GM21367 (cell line): ENCODE data around the gene LRRC8B.
"Not testable (repeated sequence)": the region's sequence is repeated elsewhere in the genome, so short reads cannot be mapped to it uniquely, and the experiment has no call there.

Source experiments
- ATAC-seq: cut with Tn5 transposase; IDR thresholded peaks from one replicate; pipeline ENCODE4 v1.9.1; 2021; ENCODE audit not compliant: unreplicated experiment

LRRC8B gene

DNA sequence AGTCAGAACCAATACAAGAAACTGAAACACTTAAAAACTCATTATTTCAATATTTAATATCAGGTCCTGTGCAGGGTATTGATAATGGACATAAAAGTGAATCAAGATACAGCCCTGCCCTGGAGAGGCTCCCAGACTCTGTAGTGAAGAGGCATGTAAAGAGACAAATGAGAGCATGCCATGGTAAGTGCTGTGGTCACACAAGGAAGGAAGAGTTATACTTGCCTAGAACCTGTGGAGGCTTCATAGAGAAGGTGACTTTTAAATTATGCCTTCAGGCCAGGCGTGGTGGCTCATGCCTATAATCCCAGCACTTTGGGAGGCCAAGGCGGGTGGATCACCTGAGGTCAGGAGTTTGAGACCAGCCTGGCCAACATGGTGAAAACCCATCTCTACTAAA is 105.0 kb downstream of the LRRC8B start:
- not testable (repeated sequence) for ATAC-seq

- no peak for ATAC-seq
Observed at GRCh38 chr1:89630048-89630447, 105.4 kb downstream of the LRRC8B start.

- no peak for ATAC-seq
Observed at GRCh38 chr1:89631816-89632656, 107.4 kb downstream of the LRRC8B start.

GRCh38 chr1:89632657-89633247 is 108.1 kb downstream of the LRRC8B start, which contains the start of gene LRRC8C:
TSS of gene LRRC8C (plus strand) at chr1:89633120. CDS start at chr1:89686474, 53,354 bp downstream.
- peak; percentile 84 for ATAC-seq

DNA sequence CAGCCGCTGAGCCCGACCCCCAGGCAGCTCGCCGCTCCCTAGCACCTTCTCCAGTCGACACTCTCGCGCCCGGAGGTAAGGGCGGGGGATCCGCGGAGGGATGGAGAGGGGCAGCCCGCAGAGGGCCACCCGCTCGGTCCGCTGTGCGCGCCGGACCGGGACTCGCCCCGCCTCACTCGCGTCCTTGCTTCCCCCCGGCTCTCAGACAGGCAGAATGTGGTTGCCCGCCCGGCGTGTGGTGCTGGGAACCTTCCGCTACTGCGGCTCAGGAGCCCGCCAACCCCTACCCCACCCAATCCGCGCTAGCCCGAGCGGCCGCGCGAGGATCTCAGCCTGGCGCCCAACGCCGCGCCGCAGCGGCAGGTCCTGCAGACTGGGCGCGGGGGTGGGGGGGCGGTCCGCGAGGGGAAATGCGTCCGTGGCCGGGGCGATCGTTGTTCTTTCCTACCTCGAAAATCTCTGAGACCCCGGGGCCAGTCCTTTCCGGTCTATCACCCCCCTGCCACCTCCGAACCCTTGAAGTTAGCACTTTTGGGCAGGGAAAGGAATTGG is 108.7 kb downstream of the LRRC8B start:
- ATAC-seq = peak; percentile 45

DNA sequence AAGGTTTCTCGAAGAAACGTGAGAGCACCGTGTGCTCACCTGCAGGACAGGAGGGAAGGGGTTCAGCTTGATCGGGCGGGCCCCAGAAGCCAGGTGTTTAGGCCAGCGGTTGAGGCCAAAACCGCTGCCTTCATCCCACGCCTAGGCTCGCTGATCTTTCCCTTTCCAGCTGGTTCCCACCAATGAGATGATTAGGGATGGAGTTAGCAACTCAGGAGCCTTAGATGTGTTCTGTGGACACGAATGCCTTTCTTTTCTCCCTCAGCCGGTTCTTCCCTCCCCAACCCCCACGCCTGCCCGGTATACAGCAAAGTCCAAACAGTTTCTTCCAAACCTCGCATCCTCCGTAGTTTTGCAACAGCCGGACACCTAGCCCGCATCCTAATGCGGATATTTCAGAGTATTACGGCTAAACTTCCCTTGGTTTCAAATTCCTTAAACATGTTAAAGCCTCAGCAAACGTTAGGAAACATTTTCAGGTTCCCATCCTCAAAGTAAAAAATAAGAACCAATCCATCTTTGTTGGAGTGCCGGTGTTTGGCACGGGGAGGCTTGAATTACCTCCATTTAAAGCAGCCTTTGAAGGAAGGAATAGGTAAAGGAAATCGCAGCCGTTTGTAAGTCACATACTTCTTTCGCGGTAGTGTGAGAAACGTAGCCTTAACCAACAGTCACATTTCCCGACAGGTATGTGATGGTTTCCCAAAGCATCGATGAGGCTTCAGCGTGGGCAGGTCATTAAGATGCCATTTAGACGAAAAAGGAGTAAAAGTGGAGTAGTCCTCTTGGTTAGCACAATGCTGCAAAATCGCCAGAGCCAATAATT is 109.4 kb downstream of the LRRC8B start:
- ATAC-seq = no peak

GRCh38 chr1:89635825-89636815 is 111.5 kb downstream of the LRRC8B start:
- ATAC-seq = no peak

GRCh38 chr1:89637496-89637895 is 112.9 kb downstream of the LRRC8B start:
- ATAC-seq = no peak

- ATAC-seq = no peak
Observed at GRCh38 chr1:89640440-89640839, 115.8 kb downstream of the LRRC8B start.

DNA sequence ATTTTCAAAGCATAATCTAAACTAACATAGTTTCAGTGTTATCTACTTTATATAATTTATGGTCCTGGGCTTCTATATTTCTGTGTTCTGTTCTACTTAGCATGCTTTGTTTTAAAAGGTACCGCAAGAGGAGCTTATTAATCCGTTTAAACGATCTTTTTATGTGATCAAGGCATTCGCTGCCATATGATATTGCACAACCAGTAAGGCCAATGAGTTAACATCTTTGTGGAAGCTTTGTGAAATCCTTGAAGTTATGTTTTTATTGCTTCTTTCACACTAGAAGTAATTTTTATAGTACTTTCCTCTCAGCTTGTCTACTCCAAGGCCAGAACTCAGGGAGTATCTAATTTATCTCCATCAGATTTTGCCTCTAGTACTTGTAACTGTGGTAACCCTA is 117.2 kb downstream of the LRRC8B start:
- no peak for ATAC-seq

GRCh38 chr1:89643577-89643976 is 118.9 kb downstream of the LRRC8B start:
- ATAC-seq = no peak

GRCh38 chr1:89644119-89644814 is 119.6 kb downstream of the LRRC8B start:
- no peak for ATAC-seq

GRCh38 chr1:89646259-89646658 is 121.6 kb downstream of the LRRC8B start:
- ATAC-seq = no peak
